Neural cell (in vitro differentiated cells): ENCODE data around the gene ZNF548.

Experiments used
- EZH2 ChIP-seq: fragments of 200-600, 300-800 bp; shearing (Covaris generic), sonication (generic); IDR thresholded peaks from 2 replicates; pipeline ENCODE4 v1.6.1; 2014; ENCODE audit warnings: antibody characterized with exemption, low read length, borderline replicate concordance, mild to moderate bottlenecking; ENCODE audit not compliant: insufficient read depth, poor library complexity, severe bottlenecking
- TF ChIP-seq, protein P1 (sequence below): fragments of 450-650 bp; IDR thresholded peaks from 2 replicates; pipeline ENCODE4 v1.5.1; 2014; ENCODE audit warnings: antibody characterized with exemption, mild to moderate bottlenecking, moderate library complexity; ENCODE audit not compliant: poor library complexity, severe bottlenecking

DNA sequence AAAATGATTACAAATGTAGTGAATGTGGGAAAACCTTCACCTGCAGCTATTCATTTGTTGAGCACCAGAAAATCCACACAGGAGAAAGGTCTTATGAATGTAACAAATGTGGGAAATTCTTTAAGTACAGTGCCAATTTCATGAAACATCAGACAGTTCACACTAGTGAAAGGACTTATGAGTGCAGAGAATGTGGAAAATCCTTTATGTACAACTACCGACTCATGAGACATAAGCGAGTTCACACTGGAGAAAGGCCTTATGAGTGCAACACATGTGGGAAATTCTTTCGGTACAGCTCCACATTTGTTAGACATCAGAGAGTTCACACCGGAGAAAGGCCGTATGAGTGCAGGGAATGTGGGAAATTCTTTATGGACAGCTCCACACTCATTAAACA is 9.2 kb downstream of the ZNF548 start:
- TF ChIP-seq, protein P1, sequence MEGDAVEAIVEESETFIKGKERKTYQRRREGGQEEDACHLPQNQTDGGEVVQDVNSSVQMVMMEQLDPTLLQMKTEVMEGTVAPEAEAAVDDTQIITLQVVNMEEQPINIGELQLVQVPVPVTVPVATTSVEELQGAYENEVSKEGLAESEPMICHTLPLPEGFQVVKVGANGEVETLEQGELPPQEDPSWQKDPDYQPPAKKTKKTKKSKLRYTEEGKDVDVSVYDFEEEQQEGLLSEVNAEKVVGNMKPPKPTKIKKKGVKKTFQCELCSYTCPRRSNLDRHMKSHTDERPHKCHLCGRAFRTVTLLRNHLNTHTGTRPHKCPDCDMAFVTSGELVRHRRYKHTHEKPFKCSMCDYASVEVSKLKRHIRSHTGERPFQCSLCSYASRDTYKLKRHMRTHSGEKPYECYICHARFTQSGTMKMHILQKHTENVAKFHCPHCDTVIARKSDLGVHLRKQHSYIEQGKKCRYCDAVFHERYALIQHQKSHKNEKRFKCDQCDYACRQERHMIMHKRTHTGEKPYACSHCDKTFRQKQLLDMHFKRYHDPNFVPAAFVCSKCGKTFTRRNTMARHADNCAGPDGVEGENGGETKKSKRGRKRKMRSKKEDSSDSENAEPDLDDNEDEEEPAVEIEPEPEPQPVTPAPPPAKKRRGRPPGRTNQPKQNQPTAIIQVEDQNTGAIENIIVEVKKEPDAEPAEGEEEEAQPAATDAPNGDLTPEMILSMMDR, result no peak
- no peak for TF ChIP-seq EZH2
